AG08396 (cell line): ENCODE measurements around the gene PRKCD.
A peak's percentile ranks its signal among the peaks of the same experiment; 100 is the strongest.

ENCODE experiments used
- DNase-seq: peaks from one replicate; pipeline ENCODE4 v3.0.0; 2012; ENCODE audit warnings: low spot score, mixed read lengths

PRKCD gene

GRCh38 chr3:53170325-53171063 is 9.5 kb downstream of the PRKCD start:
- DNase-seq: no peak

GRCh38 chr3:53171064-53171418 is 10.0 kb downstream of the PRKCD start:
- no peak for DNase-seq

- DNase-seq: no peak
Measured at GRCh38 chr3:53171827-53172505, 11.0 kb downstream of the PRKCD start.

GRCh38 chr3:53173107-53173506 is 12.1 kb downstream of the PRKCD start:
- DNase-seq: no peak

GRCh38 chr3:53174346-53175250 is 13.6 kb downstream of the PRKCD start:
- no peak for DNase-seq

- DNase-seq: no peak
Measured at GRCh38 chr3:53175613-53176540, 14.9 kb downstream of the PRKCD start.

GRCh38 chr3:53178246-53178645 is 17.2 kb downstream of the PRKCD start:
- no peak for DNase-seq

- no peak for DNase-seq
Measured at GRCh38 chr3:53179580-53179979, 18.6 kb downstream of the PRKCD start.

- no peak for DNase-seq
Measured at GRCh38 chr3:53180305-53181023, 19.5 kb downstream of the PRKCD start.

GRCh38 chr3:53181024-53181371 is 20.0 kb downstream of the PRKCD start:
- DNase-seq: no peak

GRCh38 chr3:53181528-53181927 is 20.5 kb downstream of the PRKCD start:
- no peak for DNase-seq

- DNase-seq: no peak
Measured at GRCh38 chr3:53182764-53183355, 21.9 kb downstream of the PRKCD start.

GRCh38 chr3:53183514-53183913 is 22.5 kb downstream of the PRKCD start:
- no peak for DNase-seq

GRCh38 chr3:53184701-53185100 is 23.7 kb downstream of the PRKCD start:
- DNase-seq: no peak

- no peak for DNase-seq
Measured at GRCh38 chr3:53185761-53186465, 24.9 kb downstream of the PRKCD start.

GRCh38 chr3:53186726-53187125 is 25.7 kb downstream of the PRKCD start:
- DNase-seq: no peak

- peak; percentile 86 for DNase-seq
Measured at GRCh38 chr3:53187430-53187829, 26.4 kb downstream of the PRKCD start.

- DNase-seq: no peak
Measured at GRCh38 chr3:53188136-53188685, 27.2 kb downstream of the PRKCD start.

- no peak for DNase-seq
Measured at GRCh38 chr3:53188720-53189119, 27.7 kb downstream of the PRKCD start.

- DNase-seq: no peak
Measured at GRCh38 chr3:53189276-53189675, 28.3 kb downstream of the PRKCD start.
